Measurements from ENCODE around the gene NAAA. TPM values are rescaled to one million over a fixed set of nuclear protein-coding genes. Genes with fewer than 3 reads are reported as not detected.
A peak's percentile ranks its signal among the peaks of the same experiment; 100 is the strongest.
"Not testable (repeated sequence)": the region's sequence is repeated elsewhere in the genome, so short reads cannot be mapped to it uniquely, and the experiment has no call there.

Gene NAAA
- polyA plus RNA-seq, 1 experiment = 24.3 TPM

DNA sequence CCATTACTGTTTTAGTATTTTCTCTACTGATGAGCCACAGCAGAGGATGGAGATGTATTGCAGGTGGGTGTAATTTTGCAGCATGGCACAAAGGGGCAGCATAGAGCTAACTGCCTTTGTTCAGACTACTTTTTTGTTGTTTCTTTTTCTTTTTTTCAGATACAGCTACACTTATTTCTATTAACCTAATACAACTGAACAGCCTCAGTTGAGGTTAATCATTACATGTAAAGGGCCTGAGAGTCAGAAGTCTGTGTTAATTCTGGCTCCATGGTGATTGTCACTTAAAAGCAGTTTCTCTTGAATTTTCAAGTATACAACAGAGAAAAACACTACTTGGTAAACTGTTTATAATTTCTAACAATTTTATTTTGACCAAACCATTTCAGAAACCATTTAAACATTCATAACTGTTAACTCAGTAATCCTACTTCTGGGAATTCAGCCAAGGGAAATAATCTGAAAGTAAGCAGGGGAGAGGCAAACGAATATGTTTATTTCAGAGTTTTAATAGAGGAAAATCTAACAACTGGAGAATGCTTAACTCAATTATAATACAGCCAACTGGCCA lies 24.6 kb downstream of the NAAA start:
- TF ChIP-seq, protein P1, sequence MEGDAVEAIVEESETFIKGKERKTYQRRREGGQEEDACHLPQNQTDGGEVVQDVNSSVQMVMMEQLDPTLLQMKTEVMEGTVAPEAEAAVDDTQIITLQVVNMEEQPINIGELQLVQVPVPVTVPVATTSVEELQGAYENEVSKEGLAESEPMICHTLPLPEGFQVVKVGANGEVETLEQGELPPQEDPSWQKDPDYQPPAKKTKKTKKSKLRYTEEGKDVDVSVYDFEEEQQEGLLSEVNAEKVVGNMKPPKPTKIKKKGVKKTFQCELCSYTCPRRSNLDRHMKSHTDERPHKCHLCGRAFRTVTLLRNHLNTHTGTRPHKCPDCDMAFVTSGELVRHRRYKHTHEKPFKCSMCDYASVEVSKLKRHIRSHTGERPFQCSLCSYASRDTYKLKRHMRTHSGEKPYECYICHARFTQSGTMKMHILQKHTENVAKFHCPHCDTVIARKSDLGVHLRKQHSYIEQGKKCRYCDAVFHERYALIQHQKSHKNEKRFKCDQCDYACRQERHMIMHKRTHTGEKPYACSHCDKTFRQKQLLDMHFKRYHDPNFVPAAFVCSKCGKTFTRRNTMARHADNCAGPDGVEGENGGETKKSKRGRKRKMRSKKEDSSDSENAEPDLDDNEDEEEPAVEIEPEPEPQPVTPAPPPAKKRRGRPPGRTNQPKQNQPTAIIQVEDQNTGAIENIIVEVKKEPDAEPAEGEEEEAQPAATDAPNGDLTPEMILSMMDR (IDR thresholded peaks at IDR 0.05; ENCODE audit: insufficient read depth, low read depth, low read length) = peak; percentile 84
- no peak for DNase-seq (ENCODE audit: low read depth)
- CTCF ChIA-PET = interaction anchor here (0.6 to 2.0 kb wide), 25 partner anchors 8 to 189 kb away, joined by 3 to 11 read pairs (median 4); no protein-coding TSS in a partner anchor
- no peak overlapping the region for H3K4me3 ChIP-seq (ENCODE audit: low read depth, low read length)
- no peaks in the 10 kb centered on the region for H3K27me3 ChIP-seq (ENCODE audit: control insufficient read depth, insufficient read depth, low read length)
- 0 out of 2 replicates have a peak, but pooled peaks cover 2% of the 10 kb centered on the region for H3K36me3 ChIP-seq (ENCODE audit: control insufficient read depth, insufficient read depth, low read length)
- POLR2A ChIA-PET = no interaction called here

GRCh38 chr4:75912968-75913367 lies 27.8 kb downstream of the NAAA start:
- TF ChIP-seq, protein P1 (IDR thresholded peaks at IDR 0.05; ENCODE audit: insufficient read depth, low read depth, low read length) = no peak
- H3K36me3 ChIP-seq (ENCODE audit: control insufficient read depth, insufficient read depth, low read length) = no peaks in the 10 kb centered on the region
- H3K27me3 ChIP-seq (ENCODE audit: control insufficient read depth, insufficient read depth, low read length) = no peaks in the 10 kb centered on the region
- no peak overlapping the region for H3K4me3 ChIP-seq (ENCODE audit: low read depth, low read length)
- no peak for DNase-seq (ENCODE audit: low read depth)
- ChIA-PET POLR2A (no interaction called here), CTCF (interaction anchor here (0.7 to 2.0 kb wide), 4 partner anchors 10 to 154 kb away, joined by 3 to 9 read pairs (median 4); no protein-coding TSS in a partner anchor)

DNA sequence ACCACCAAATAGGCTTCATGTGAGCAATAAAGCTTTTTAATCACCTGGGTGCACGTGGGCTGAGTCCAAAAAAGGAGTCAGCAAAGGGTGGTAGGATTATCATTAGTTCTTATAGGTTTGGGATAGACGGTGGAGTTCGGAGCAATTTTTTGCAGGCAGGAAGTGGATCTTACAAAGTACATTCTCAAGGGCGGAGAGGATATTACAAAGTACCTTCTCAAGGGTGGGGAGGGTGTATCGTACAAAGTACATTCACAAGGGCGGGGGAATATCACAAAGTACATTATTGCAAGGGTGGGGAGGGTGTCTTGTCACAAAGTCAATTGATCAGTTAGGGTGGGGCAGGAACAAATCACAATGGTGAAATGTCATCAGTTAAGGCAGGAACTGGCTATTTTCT lies 30.0 kb downstream of the NAAA start:
- DNase-seq (ENCODE audit: low read depth); H3K27me3 ChIP-seq (ENCODE audit: control insufficient read depth, insufficient read depth, low read length); H3K36me3 ChIP-seq (ENCODE audit: control insufficient read depth, insufficient read depth, low read length); POLR2A ChIA-PET; H3K4me3 ChIP-seq (ENCODE audit: low read depth, low read length): not testable (repeated sequence)
- CTCF ChIA-PET = interaction anchor here (0.7 to 1.3 kb wide), 2 partner anchors 10 to 15 kb away, joined by 3 to 5 read pairs; no protein-coding TSS in a partner anchor

- peaks cover 2% of the 10 kb centered on the region for H3K27me3 ChIP-seq (ENCODE audit: control insufficient read depth, insufficient read depth, low read length)
- POLR2A ChIA-PET = no interaction called here
- no peak for DNase-seq (ENCODE audit: low read depth)
- no peaks in the 10 kb centered on the region for H3K36me3 ChIP-seq (ENCODE audit: control insufficient read depth, insufficient read depth, low read length)
- H3K4me3 ChIP-seq (ENCODE audit: low read depth, low read length) = no peak overlapping the region
- CTCF ChIA-PET = interaction anchor here (0.6 to 7.1 kb wide), 3 partner anchors 14 to 200 kb away, joined by 3 to 48 read pairs (median 5); no protein-coding TSS in a partner anchor
- TF ChIP-seq, protein P1 (IDR thresholded peaks at IDR 0.05; ENCODE audit: insufficient read depth, low read depth, low read length) = no peak
These were observed 31.4 kb downstream of the NAAA start for GRCh38 chr4:75909405-75909804.

DNA sequence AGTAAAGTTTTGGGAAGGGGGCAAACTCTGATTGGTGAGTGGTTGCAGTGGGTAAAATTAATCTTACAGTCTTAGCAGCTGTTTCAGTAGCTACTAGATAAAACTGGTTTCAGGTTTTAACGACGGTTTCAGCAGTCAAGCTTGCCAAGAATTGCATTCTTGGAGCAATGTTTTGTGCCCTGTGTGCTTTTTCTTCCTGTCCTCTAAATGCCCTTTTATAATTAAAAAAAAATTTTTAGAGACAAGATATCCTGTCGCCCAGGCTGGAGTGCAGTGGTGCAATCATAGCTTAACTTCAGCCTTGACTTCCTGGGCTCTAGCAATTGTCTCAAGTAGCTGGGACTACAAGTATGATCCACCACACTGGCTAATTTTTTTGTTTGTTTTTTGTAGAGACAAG lies 32.3 kb downstream of the NAAA start:
- Histone ChIP-seq H3K27me3 (ENCODE audit: control insufficient read depth, insufficient read depth, low read length) (peaks cover 2% of the 10 kb centered on the region), H3K4me3 (ENCODE audit: low read depth, low read length) (no peak overlapping the region), H3K36me3 (ENCODE audit: control insufficient read depth, insufficient read depth, low read length) (no peaks in the 10 kb centered on the region)
- DNase-seq (ENCODE audit: low read depth) = no peak
- POLR2A ChIA-PET = no interaction called here
- TF ChIP-seq, protein P1 (IDR thresholded peaks at IDR 0.05; ENCODE audit: insufficient read depth, low read depth, low read length) = no peak
- CTCF ChIA-PET = interaction anchor here (0.6 to 7.1 kb wide), 3 partner anchors 14 to 976 kb away, joined by 3 to 48 read pairs (median 5); no protein-coding TSS in a partner anchor

Data from BJ (cell line).